ENCODE data around the gene TMEM202. TPM values are rescaled to one million over a fixed set of nuclear protein-coding genes. Genes with fewer than 3 reads are reported as not detected.
"Not testable (repeated sequence)": the region's sequence is repeated elsewhere in the genome, so short reads cannot be mapped to it uniquely, and the experiment has no call there.

Gene TMEM202
- total and polyA plus RNA-seq, 7 donors, result not detected

DNA sequence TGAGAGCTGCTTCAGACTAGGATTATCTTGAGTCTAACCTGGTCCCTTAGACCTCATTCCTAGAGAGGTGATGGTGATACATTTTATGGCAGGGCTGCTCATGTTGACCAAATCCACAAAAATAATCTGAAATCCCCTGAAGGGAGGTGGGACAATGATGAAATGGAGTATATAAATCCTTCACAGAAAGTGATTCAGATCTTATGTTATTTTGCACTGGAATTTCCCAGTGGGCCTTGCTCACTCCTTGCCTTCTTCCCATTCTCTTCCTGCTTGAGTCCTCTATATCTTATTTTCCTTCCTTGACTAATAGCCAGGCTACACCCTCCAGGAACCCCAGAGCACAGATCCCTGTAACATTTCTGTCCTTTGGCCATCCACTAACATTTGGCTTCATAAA is 10.4 kb upstream of the TMEM202 start:
- H3K27ac ChIP-seq, result no peak overlapping the region
- H3K9me3 ChIP-seq, result no peaks in the 10 kb centered on the region
- TF ChIP-seq, protein P1, sequence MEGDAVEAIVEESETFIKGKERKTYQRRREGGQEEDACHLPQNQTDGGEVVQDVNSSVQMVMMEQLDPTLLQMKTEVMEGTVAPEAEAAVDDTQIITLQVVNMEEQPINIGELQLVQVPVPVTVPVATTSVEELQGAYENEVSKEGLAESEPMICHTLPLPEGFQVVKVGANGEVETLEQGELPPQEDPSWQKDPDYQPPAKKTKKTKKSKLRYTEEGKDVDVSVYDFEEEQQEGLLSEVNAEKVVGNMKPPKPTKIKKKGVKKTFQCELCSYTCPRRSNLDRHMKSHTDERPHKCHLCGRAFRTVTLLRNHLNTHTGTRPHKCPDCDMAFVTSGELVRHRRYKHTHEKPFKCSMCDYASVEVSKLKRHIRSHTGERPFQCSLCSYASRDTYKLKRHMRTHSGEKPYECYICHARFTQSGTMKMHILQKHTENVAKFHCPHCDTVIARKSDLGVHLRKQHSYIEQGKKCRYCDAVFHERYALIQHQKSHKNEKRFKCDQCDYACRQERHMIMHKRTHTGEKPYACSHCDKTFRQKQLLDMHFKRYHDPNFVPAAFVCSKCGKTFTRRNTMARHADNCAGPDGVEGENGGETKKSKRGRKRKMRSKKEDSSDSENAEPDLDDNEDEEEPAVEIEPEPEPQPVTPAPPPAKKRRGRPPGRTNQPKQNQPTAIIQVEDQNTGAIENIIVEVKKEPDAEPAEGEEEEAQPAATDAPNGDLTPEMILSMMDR (IDR thresholded peaks at IDR 0.05), result no peak
- intact Hi-C loops (cut with DNase I), result no loop called here
- H3K4me1 ChIP-seq, result no peaks in the 10 kb centered on the region
- H3K27me3 ChIP-seq (ENCODE audit: insufficient read depth in 3 of 3, low read length in 2 of 3), result peaks cover 0 to 6% (median 0%) of the 10 kb centered on the region in 3 donors
- H3K36me3 ChIP-seq (ENCODE audit: insufficient read depth in 1 of 2, low read depth in 1 of 2), result no peaks in the 10 kb centered on the region
- H3K4me3 ChIP-seq, result no peak overlapping the region
- no peak for DNase-seq
- ATAC-seq, result no peak

DNA sequence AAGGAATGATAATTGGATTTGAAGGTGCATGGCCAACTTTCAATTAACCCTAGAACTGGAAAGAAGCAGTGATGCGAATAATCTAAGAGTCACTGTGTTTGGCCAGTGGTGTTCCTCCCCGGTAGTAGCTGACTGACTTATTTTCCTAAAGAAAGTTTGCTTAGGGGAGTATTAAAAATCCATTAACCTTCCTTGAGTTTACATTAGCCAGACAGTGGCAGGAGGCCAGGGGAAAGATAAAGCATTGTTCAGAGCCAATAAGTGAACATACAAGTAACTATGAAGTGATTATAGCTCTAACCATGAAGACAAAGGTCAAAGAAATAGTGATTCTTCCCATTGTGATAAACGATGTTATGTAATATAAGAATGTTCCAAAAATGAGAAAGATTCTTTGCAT is 8.9 kb upstream of the TMEM202 start:
- DNase-seq (no peak), ATAC-seq (no peak)
- no peak overlapping the region for H3K27ac ChIP-seq
- no peaks in the 10 kb centered on the region for H3K36me3 ChIP-seq (ENCODE audit: insufficient read depth in 1 of 2, low read depth in 1 of 2)
- H3K9me3 ChIP-seq, result no peaks in the 10 kb centered on the region
- peaks cover 0 to 6% (median 0%) of the 10 kb centered on the region in 3 donors for H3K27me3 ChIP-seq (ENCODE audit: insufficient read depth in 3 of 3, low read length in 2 of 3)
- intact Hi-C loops (cut with DNase I), result no loop called here
- TF ChIP-seq, protein P1 (IDR thresholded peaks at IDR 0.05), result no peak
- 68% methylated on average over 3 of the region's 3 CpGs for WGBS, 3 donors
- no peaks in the 10 kb centered on the region for H3K4me1 ChIP-seq
- no peak overlapping the region for H3K4me3 ChIP-seq

DNA sequence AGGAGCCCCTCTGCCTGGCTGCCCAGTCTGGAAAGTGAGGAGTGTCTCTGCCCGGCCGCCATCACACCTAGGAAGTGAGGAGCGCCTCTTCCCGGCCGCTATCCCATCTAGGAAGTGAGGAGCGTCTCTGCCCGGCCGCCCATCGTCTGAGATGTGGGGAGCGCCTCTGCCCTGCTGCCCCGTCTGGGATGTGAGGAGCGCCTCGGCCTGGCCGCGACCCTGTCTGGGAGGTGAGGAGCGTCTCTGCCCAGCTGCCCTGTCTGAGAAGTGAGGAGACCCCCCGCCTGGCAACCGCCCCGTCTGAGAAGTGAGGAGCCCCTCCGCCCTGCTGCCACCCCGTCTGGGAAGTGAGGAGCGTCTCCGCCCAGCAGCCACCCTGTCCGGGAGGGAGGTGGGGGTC is 1.8 kb upstream of the TMEM202 start:
- WGBS, 3 donors, result 92 to 98% (median 97%) methylated on average over 11 to 19 of the region's 24 CpGs
- ATAC-seq; H3K27me3 ChIP-seq (ENCODE audit: insufficient read depth in 3 of 3, low read length in 2 of 3); H3K9me3 ChIP-seq; H3K36me3 ChIP-seq (ENCODE audit: insufficient read depth in 1 of 2, low read depth in 1 of 2); DNase-seq; intact Hi-C loops (cut with DNase I); H3K4me1 ChIP-seq; H3K4me3 ChIP-seq; H3K27ac ChIP-seq: not testable (repeated sequence)

DNA sequence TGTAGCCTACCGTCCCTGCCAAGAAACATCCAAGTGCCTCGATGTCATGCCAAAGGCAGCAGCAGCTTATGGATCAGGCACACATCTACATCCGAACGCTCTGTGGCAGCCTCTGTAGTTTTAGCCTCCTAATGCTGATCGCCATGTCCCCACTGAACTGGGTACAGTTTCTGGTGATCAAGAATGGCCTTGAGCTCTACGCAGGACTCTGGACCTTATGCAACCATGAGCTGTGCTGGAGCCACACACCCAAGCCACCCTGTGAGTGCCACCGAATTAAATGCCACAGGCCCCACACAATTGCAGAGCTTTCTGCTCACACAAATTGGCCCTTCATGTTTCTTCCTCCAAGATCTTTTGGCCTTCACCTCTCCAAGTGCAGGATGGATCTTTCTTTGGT is 543 bp downstream of the TMEM202 start:
- Histone ChIP-seq H3K9me3 (no peaks in the 10 kb centered on the region), H3K36me3 (ENCODE audit: insufficient read depth in 1 of 2, low read depth in 1 of 2) (no peaks in the 10 kb centered on the region), H3K27me3 (ENCODE audit: insufficient read depth in 3 of 3, low read length in 2 of 3) (peaks cover 0 to 6% (median 0%) of the 10 kb centered on the region in 3 donors), H3K4me1 (no peaks in the 10 kb centered on the region), H3K4me3 (no peak overlapping the region), H3K27ac (no peak overlapping the region)
- intact Hi-C loops (cut with DNase I), result no loop called here
- 76 to 83% (median 82%) methylated on average over 7 of the region's 7 CpGs for WGBS, 3 donors
- no peak for ATAC-seq
- DNase-seq, result no peak
- TF ChIP-seq, protein P1 (IDR thresholded peaks at IDR 0.05), result no peak

DNA sequence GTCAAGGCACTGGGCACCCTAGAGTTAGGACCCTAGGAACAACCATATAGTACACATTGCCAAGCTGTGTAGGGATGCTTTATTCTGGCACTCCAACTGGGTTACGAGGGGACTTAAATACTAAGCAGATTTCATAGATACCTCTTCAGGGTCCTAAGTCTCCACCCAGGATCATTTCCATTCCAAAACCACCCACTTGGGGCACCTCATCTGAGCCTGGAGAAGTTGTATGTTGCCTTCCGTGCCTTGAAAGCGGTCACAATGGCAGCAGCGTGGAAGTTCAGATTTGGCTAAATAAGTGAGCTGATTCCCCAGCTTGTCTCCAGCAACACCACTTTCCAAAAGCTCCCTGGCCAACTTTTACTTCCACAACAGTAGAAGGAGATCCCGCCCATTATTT is 4.6 kb downstream of the TMEM202 start:
- Histone ChIP-seq H3K27me3 (ENCODE audit: insufficient read depth in 3 of 3, low read length in 2 of 3) (peaks cover 0 to 22% (median 3%) of the 10 kb centered on the region in 3 donors), H3K27ac (no peak overlapping the region), H3K4me3 (no peak overlapping the region), H3K4me1 (no peaks in the 10 kb centered on the region), H3K36me3 (ENCODE audit: insufficient read depth in 1 of 2, low read depth in 1 of 2) (no peaks in the 10 kb centered on the region), H3K9me3 (no peaks in the 10 kb centered on the region)
- TF ChIP-seq, protein P1 (IDR thresholded peaks at IDR 0.05), result no peak
- 62 to 65% (median 62%) methylated on average over 5 of the region's 5 CpGs for WGBS, 3 donors
- no peak for DNase-seq
- intact Hi-C loops (cut with DNase I), result no loop called here
- no peak for ATAC-seq
